Spleen (tissue), 7 donors: ENCODE measurements around the gene MYH7B.

Experiments used
- CTCF ChIP-seq, 11 experiments: fragments of 200-600 bp in 7 of 11; fragments of 450-650 bp in 4 of 11; sonication (generic) in 4 of 11; IDR thresholded peaks in 8 of 11; conservative IDR thresholded peaks in 3 of 11; 1 replicate in 7 of 11; 2 replicates in 4 of 11; pipeline versions ENCODE4 v1.4.0 to v1.8.0; 2016 to 2021; ENCODE audit warnings: antibody characterized with exemption in 11 of 11, inconsistent platforms in 4 of 11, mild to moderate bottlenecking in 1 of 11
- POLR2A ChIP-seq, 3 donors: fragments of 450-650 bp; IDR thresholded peaks; one replicate each; pipeline ENCODE4 v1.5.1; 2017; ENCODE audit warnings: antibody characterized with exemption in 3 of 3, mild to moderate bottlenecking in 1 of 3
- POLR2AphosphoS5 ChIP-seq, 3 donors: sonication (generic); formaldehyde crosslinking; IDR thresholded peaks; one replicate each; pipeline ENCODE4 v1.5.1; 2017; ENCODE audit warnings: antibody characterized with exemption in 3 of 3
- donor health status: DM: no; HTN: no; CAD: no; lungs with moderate emphysema.
- donor health status: DM: no; HTN: no; CAD: no.
- donor health status: DM: no; HTN: no; CAD: no.

GRCh38 chr20:34949120-34949519 is 6.5 kb upstream of the MYH7B start:
- no peak for TF ChIP-seq CTCF (IDR thresholded peaks at IDR 0.05 in 8 of 11, conservative IDR thresholded peaks at IDR 0.05 in 3 of 11)
- no peak for TF ChIP-seq POLR2AphosphoS5 (IDR thresholded peaks at IDR 0.05)
- no peak for TF ChIP-seq POLR2A (IDR thresholded peaks at IDR 0.05)
